Karpas-422 (cell line): ENCODE results near the gene CCL3. TPM values are rescaled to one million over a fixed set of nuclear protein-coding genes. Genes with fewer than 3 reads are reported as not detected.
A peak's percentile ranks its signal among the peaks of the same experiment; 100 is the strongest.
"Not testable (repeated sequence)": the region's sequence is repeated elsewhere in the genome, so short reads cannot be mapped to it uniquely, and the experiment has no call there.

Source experiments
- DNase-seq: peaks from one replicate; pipeline ENCODE4 v3.0.0-alpha.2; 2015
- H2AFZ ChIP-seq: fragments of 200-600 bp; sonication (generic); 2 replicates; pipeline ENCODE4 v1.6.1; 2014; ENCODE audit warnings: antibody characterized with exemption, low read length, mixed read lengths
- H3K27ac ChIP-seq: fragments of 200-600 bp; sonication (generic); 2 replicates; pipeline ENCODE4 v1.5.1; 2014; ENCODE audit warnings: mild to moderate bottlenecking, low read length, moderate library complexity
- H3K27me3 ChIP-seq: fragments of 200-600 bp; sonication (generic); 2 replicates; pipeline ENCODE4 v1.6.1; 2014; ENCODE audit warnings: low read length, mixed read lengths
- H3K36me3 ChIP-seq: fragments of 200-600 bp; sonication (generic); 2 replicates; pipeline ENCODE4 v1.6.1; 2014; ENCODE audit warnings: low read length, mixed read lengths; ENCODE audit not compliant: insufficient read depth
- H3K4me1 ChIP-seq: fragments of 200-600 bp; sonication (generic); 2 replicates; pipeline ENCODE4 v1.6.1; 2014; ENCODE audit warnings: mild to moderate bottlenecking, low read length, mixed read lengths
- H3K4me2 ChIP-seq: fragments of 200-600 bp; sonication (generic); 2 replicates; pipeline ENCODE4 v1.6.1; 2014; ENCODE audit warnings: low read length, low read depth, mild to moderate bottlenecking; ENCODE audit not compliant: poor library complexity, severe bottlenecking
- H3K4me3 ChIP-seq: fragments of 200-600 bp; sonication (generic); 2 replicates; pipeline ENCODE4 v1.5.1; 2014; ENCODE audit warnings: mild to moderate bottlenecking, antibody characterized with exemption, low read length, mixed read lengths
- H3K79me2 ChIP-seq: fragments of 200-600 bp; sonication (generic); 2 replicates; pipeline ENCODE4 v1.6.1; 2014; ENCODE audit warnings: mild to moderate bottlenecking, low read length, mixed read lengths
- H3K9ac ChIP-seq: fragments of 200-600 bp; sonication (generic); 2 replicates; pipeline ENCODE4 v1.6.0; 2014; ENCODE audit warnings: low read length
- H3K9me2 ChIP-seq: fragments of 200-600 bp; sonication (generic), shearing (Covaris generic); replicated peaks from 2 replicates; pipeline ENCODE4 v1.6.0; 2014; ENCODE audit warnings: mild to moderate bottlenecking, low read length, moderate library complexity; ENCODE audit not compliant: insufficient read depth
- H3K9me3 ChIP-seq: fragments of 300-700, 200-600 bp; sonication (generic); 2 replicates; pipeline ENCODE4 v1.6.1; 2014; ENCODE audit warnings: low read length, mixed read lengths
- H4K20me1 ChIP-seq: fragments of 200-600 bp; sonication (generic); 2 replicates; pipeline ENCODE4 v1.6.1; 2014; ENCODE audit warnings: mild to moderate bottlenecking, antibody characterized with exemption, low read length, low read depth; ENCODE audit not compliant: insufficient read depth
- total RNA-seq: library from RNA; depleted of rRNA; stranded (reverse); fragments of >200 nt; shearing (Covaris generic); gene quantifications from 2 replicates; pipeline ENCODE4 v1.2.3, GENCODE V29; 2014; ENCODE audit warnings: low replicate concordance

The CCL3 gene
- total RNA-seq, 1 experiment from 2014 or later, result not detected

DNA sequence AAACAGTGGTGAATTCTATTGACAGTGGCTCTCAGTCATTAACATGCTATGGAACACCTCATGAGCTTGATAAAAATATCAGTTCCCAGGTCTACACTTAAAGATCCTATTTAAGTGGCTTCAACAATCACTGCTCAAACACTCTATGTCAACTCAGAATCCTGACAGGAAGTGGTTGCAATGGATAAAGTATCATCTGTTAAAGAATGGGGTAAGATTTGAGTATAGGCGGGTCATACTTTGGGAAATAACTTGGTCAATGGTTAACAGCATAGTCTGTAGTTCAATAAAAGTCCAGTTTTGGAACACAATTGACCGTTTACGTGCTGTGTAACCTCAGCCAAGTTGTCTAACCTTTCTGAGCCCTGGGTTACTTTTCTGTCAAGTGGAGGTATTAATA lies 2.5 kb downstream of the CCL3 start:
- not testable (repeated sequence) for H3K9ac ChIP-seq, H3K79me2 ChIP-seq, H3K4me2 ChIP-seq, H3K27ac ChIP-seq, DNase-seq, H3K9me3 ChIP-seq, H2AFZ ChIP-seq, H3K36me3 ChIP-seq, H4K20me1 ChIP-seq, H3K9me2 ChIP-seq, H3K4me3 ChIP-seq, H3K27me3 ChIP-seq
- H3K4me1 ChIP-seq, result peaks cover 41% of the 10 kb centered on the region

DNA sequence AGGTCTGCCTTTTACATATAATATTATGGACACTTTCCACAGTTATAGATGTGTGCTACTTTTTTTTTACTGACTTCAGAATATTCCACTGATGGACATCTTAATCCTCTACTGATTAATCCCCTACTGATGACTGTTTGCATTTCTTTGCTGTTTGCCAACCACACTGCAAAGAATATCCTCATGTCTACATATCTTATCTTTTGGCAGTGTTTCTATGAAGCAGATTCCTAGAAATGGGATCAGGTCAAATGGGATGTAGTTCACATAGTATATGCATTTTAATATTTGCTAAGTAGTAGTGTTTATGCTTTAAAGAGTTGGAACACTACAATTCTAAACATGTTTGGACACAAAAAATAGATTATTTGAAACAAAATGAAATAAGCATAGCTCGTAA lies 3.2 kb downstream of the CCL3 start:
- no peaks in the 10 kb centered on the region for H4K20me1 ChIP-seq
- no peak overlapping the region for H3K9ac ChIP-seq
- no peaks in the 10 kb centered on the region for H3K79me2 ChIP-seq
- H3K36me3 ChIP-seq, result no peaks in the 10 kb centered on the region
- H3K4me1 ChIP-seq, result peaks cover 40% of the 10 kb centered on the region
- H3K4me3 ChIP-seq, result no peak overlapping the region
- H3K9me3 ChIP-seq, result no peaks in the 10 kb centered on the region
- no peaks in the 10 kb centered on the region for H3K9me2 ChIP-seq
- DNase-seq, result no peak
- H2AFZ ChIP-seq, result no peak overlapping the region
- H3K27me3 ChIP-seq, result no peaks in the 10 kb centered on the region
- no peak overlapping the region for H3K4me2 ChIP-seq
- no peak overlapping the region for H3K27ac ChIP-seq

DNA sequence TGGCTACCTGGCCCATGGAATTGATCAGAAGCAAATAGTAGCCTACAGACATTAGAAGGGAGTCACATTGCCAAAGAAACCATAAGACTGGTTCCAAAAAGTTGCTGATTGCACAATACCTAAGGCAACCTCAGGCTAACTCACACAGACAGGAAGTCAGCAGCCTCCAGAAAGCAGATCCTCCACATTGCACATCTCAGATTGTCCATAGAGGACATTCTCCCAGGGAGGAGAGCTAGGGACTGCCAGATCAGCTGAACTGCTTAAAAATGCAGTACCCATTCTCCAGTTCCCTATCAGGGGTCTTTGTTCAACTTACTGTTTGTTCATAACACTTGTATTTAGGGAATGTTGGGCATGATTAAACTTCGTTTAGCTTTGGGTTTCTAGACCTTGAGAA lies 4.2 kb downstream of the CCL3 start:
- peaks cover 30% of the 10 kb centered on the region for H3K4me1 ChIP-seq
- no peaks in the 10 kb centered on the region for H3K9me2 ChIP-seq
- H3K4me3 ChIP-seq, result no peak overlapping the region
- H3K79me2 ChIP-seq, result no peaks in the 10 kb centered on the region
- H2AFZ ChIP-seq, result no peak overlapping the region
- no peak for DNase-seq
- H3K36me3 ChIP-seq, result no peaks in the 10 kb centered on the region
- no peaks in the 10 kb centered on the region for H3K27me3 ChIP-seq
- H4K20me1 ChIP-seq, result no peaks in the 10 kb centered on the region
- no peak overlapping the region for H3K27ac ChIP-seq
- H3K9ac ChIP-seq, result no peak overlapping the region
- H3K4me2 ChIP-seq, result no peak overlapping the region
- H3K9me3 ChIP-seq, result no peaks in the 10 kb centered on the region

DNA sequence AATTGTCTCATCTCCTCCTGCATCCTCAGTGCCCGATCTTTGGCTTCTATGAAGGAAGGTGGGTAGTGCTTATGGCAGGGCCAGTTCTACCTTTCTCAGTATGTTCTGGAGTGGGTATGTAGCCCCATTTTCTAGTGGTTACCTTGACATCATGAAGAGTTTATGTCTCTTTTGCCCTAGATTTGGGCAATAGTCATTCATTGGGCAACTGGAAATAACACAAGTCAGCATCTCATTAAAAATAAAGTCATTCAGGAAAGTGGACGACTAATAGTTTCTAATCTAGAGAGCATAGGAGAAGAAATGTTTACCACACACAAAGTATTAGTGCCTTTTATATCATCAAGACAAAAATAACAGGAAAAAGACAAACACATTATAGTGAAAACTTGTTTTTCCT lies 6.3 kb downstream of the CCL3 start:
- not testable (repeated sequence) for H3K9ac ChIP-seq, H2AFZ ChIP-seq, H3K9me3 ChIP-seq, H3K79me2 ChIP-seq, H3K4me3 ChIP-seq, H3K9me2 ChIP-seq, H3K27me3 ChIP-seq, H3K36me3 ChIP-seq, H4K20me1 ChIP-seq, H3K4me2 ChIP-seq, DNase-seq, H3K27ac ChIP-seq
- H3K4me1 ChIP-seq, result peaks cover 22% of the 10 kb centered on the region

DNA sequence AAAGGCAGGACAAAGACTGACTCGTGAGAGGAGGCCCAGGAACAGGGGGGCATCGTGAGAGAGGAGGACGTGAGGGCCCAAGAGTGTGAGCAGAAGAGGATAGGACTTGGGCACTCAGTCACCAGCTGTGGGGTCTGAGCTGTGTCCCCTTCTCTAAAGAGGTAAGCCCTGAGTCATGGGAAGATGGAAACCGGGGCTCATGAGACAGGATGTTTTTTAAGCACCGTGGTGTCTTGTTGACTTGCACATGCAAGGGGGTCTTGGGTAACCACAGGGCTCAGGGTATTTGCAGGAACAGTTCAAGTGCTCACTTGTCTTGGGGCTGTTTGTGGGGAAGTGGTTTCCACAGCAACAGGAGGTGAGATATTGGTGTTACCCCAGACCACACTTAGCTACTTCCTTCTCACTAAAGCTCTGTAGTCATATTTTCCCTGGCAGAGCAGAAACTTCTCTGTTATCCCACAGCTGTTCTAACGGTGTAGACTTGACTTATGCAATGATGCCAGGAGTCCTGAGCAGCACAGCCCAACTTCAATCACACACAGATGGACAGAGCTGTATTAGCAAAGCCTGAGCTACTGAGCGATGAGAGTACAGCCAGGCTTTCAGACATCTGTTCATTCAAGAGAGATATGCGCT lies 7.3 kb downstream of the CCL3 start:
- not testable (repeated sequence) for H4K20me1 ChIP-seq, H3K9me2 ChIP-seq, H3K4me3 ChIP-seq, H3K4me2 ChIP-seq, H3K79me2 ChIP-seq, H3K27me3 ChIP-seq, H3K9me3 ChIP-seq, H2AFZ ChIP-seq, H3K27ac ChIP-seq, H3K36me3 ChIP-seq, H3K9ac ChIP-seq
- DNase-seq, result peak; percentile 70
- H3K4me1 ChIP-seq, result peaks cover 29% of the 10 kb centered on the region

DNA sequence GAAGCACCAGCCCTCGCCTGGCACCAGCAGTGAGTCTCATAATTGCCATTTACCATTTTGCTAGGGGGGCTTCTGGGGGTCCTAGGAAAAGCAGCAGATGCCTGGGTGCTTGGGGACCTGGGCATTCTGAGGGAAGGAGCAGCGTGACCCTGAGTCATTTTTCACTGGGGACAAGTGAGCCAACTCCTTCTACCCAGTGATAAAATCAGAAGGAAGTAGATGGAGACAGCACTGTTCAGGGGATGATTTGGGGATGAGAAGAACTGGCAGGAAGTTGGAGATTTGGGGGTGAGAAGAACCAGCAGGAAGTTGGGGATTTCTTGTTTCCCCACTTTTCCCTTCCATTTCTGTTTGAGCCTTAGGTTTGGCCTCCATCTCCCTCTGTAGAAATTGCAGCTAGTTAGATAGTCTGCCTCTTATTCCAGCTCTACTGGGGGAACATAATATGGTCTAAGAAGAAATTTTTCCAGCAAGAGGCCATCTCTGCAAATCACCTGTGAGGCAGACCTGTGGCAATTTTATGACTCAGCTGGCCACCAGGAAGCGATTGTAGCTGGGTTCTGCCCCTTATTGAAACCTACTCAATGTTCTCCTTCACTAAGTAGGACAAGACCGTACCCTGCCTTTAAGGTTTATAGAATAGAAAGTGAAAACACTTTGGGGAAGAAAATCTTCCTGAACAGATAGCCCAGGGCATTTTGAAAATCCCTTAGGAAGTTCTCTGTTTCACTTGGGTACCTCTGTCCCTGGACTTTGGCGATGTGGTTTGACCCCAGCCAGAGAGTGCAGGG lies 8.1 kb downstream of the CCL3 start:
- not testable (repeated sequence) for H3K27me3 ChIP-seq, H3K36me3 ChIP-seq, H4K20me1 ChIP-seq, H3K4me3 ChIP-seq, H2AFZ ChIP-seq, H3K79me2 ChIP-seq, H3K9me2 ChIP-seq, H3K27ac ChIP-seq, H3K9ac ChIP-seq, DNase-seq, H3K9me3 ChIP-seq, H3K4me2 ChIP-seq
- peaks cover 37% of the 10 kb centered on the region for H3K4me1 ChIP-seq

DNA sequence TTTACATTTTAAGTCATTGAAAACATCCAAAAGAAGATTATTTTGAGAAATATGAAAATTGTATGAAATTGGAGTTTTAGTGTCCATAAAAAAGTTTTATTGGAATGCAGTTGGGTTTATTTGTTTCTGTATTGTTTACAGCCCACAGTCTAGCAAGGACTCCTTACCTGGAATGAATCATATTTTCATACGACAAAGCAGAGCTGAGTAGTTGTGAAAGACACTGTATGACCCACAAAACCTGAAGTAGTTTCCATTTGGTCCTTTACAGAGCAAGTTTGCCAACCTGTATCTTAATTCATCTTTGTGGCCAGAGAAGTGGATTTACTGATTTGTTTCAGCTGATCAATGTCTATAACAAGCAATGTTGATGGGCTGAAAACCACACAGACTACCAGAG lies 15.6 kb downstream of the CCL3 start:
- H3K4me2 ChIP-seq, result no peak overlapping the region
- no peaks in the 10 kb centered on the region for H3K79me2 ChIP-seq
- no peak overlapping the region for H3K4me3 ChIP-seq
- H3K9me2 ChIP-seq, result no peaks in the 10 kb centered on the region
- no peaks in the 10 kb centered on the region for H3K36me3 ChIP-seq
- no peak overlapping the region for H2AFZ ChIP-seq
- no peaks in the 10 kb centered on the region for H3K9me3 ChIP-seq
- no peak overlapping the region for H3K9ac ChIP-seq
- H4K20me1 ChIP-seq, result no peaks in the 10 kb centered on the region
- DNase-seq, result no peak
- H3K27ac ChIP-seq, result no peak overlapping the region
- H3K27me3 ChIP-seq, result no peaks in the 10 kb centered on the region
- H3K4me1 ChIP-seq, result peaks cover 34% of the 10 kb centered on the region

DNA sequence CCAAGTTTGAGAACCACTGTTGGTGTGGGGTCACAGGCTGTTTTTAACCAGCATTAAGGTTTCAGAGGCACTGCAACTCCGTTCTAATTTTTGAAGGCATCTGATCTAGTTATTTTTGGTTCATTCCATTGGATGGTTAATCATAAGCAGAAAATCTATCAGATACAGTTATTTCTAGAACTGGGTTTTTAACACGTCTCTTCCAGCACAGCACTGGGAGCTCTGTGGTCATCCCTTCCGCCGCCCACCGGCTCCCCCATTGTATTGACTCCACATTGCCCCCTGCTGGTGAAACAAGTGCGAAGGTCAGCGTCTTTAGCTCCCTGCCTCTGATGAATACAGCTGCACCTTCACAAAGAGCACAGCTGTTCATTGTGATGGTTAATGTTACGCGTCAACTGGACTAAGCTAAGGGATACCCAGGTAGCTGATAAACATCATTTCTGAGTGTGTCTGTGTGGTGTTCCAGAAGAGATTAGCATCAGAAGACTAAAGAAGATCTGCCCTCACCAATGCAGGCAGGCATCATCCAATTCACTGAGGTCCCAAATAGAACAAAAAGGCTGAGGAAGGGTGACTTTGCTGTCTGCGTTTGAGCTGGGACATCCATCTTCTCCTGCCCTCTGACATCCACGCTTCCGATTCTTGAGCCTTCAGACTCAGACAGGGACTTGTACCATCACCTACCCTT lies 17.4 kb downstream of the CCL3 start:
- H2AFZ ChIP-seq, result no peak overlapping the region
- H3K79me2 ChIP-seq, result no peaks in the 10 kb centered on the region
- H3K27ac ChIP-seq, result no peak overlapping the region

More for the DNA sequence above, 17.4 kb downstream of the CCL3 start:
- Histone ChIP-seq H4K20me1 (no peaks in the 10 kb centered on the region), H3K4me1 (peaks cover 19% of the 10 kb centered on the region), H3K9ac (no peak overlapping the region), H3K9me3 (no peaks in the 10 kb centered on the region), H3K9me2 (no peaks in the 10 kb centered on the region), H3K36me3 (no peaks in the 10 kb centered on the region), H3K4me2 (no peak overlapping the region), H3K4me3 (no peak overlapping the region), H3K27me3 (no peaks in the 10 kb centered on the region)
- peak; percentile 87 for DNase-seq
